Mesothelial cell of epicardium (in vitro differentiated cells): ENCODE measurements around the gene SEC23B. TPM values are rescaled to one million over a fixed set of nuclear protein-coding genes. Genes with fewer than 3 reads are reported as not detected.

Experiments
- DNase-seq, 2 experiments: peaks; one replicate each; pipeline ENCODE4 v3.0.0; 2021; ENCODE audit warnings: low spot score in 2 of 2; ENCODE audit not compliant: unreplicated experiment in 2 of 2
- H3K27ac Mint-ChIP-seq: 2 replicates; pipeline ENCODE4 v1.8.0; 2021; ENCODE audit warnings: mixed read lengths
- H3K27me3 Mint-ChIP-seq: 2 replicates; pipeline ENCODE4 v1.8.0; 2021; ENCODE audit warnings: low read depth, mixed read lengths
- H3K36me3 Mint-ChIP-seq: 2 replicates; pipeline ENCODE4 v1.8.0; 2021; ENCODE audit warnings: mixed read lengths
- H3K4me1 Mint-ChIP-seq: 2 replicates; pipeline ENCODE4 v1.8.0; 2021; ENCODE audit warnings: mixed read lengths
- H3K4me3 Mint-ChIP-seq: 2 replicates; pipeline ENCODE4 v1.8.0; 2021; ENCODE audit warnings: mild to moderate bottlenecking, moderate library complexity, mixed read lengths
- H3K9me3 Mint-ChIP-seq: 2 replicates; pipeline ENCODE4 v1.8.0; 2021; ENCODE audit warnings: mixed read lengths
- CTCF ChIP-seq: fragments of 200-600 bp; sonication (generic); IDR thresholded peaks from one replicate; pipeline ENCODE4 v1.5.0; 2021; ENCODE audit warnings: antibody characterized with exemption; ENCODE audit not compliant: unreplicated experiment
- total RNA-seq: library from RNA; stranded (reverse); gene quantifications from 3 replicates; pipeline ENCODE4 v1.2.1, GENCODE V29; 2021

Gene SEC23B
- total RNA-seq, 1 donor from 2014 or later, result 38.0 TPM

- TF ChIP-seq CTCF, result no peak
- Mint-ChIP-seq H3K9me3 (no peaks in the 10 kb centered on the region), H3K4me3 (no peak overlapping the region), H3K27ac (no peak overlapping the region), H3K4me1 (no peaks in the 10 kb centered on the region), H3K27me3 (no peaks in the 10 kb centered on the region), H3K36me3 (peaks cover 36% of the 10 kb centered on the region)
- no peak for DNase-seq
Observed at GRCh38 chr20:18477821-18478220, 29.9 kb upstream of the SEC23B start.

GRCh38 chr20:18481596-18481995 lies 26.1 kb upstream of the SEC23B start:
- no peak for DNase-seq
- H3K27me3 Mint-ChIP-seq, result no peaks in the 10 kb centered on the region
- H3K36me3 Mint-ChIP-seq, result peaks cover 33% of the 10 kb centered on the region
- no peak overlapping the region for H3K4me3 Mint-ChIP-seq
- H3K4me1 Mint-ChIP-seq, result no peaks in the 10 kb centered on the region
- no peak for TF ChIP-seq CTCF
- H3K9me3 Mint-ChIP-seq, result no peaks in the 10 kb centered on the region
- H3K27ac Mint-ChIP-seq, result no peak overlapping the region

GRCh38 chr20:18488301-18488700 lies 19.4 kb upstream of the SEC23B start:
- H3K4me3 Mint-ChIP-seq, result no peak overlapping the region
- H3K36me3 Mint-ChIP-seq, result peaks cover 38% of the 10 kb centered on the region
- no peak for DNase-seq

GRCh38 chr20:18496042-18496441 lies 11.7 kb upstream of the SEC23B start:
- peak overlapping the region; percentile 96 for H3K27ac Mint-ChIP-seq
- no peaks in the 10 kb centered on the region for H3K27me3 Mint-ChIP-seq
- no peaks in the 10 kb centered on the region for H3K9me3 Mint-ChIP-seq
- peak overlapping the region; percentile 99 for H3K4me3 Mint-ChIP-seq
- peaks cover 14% of the 10 kb centered on the region for H3K4me1 Mint-ChIP-seq
- no peak for TF ChIP-seq CTCF
- DNase-seq, result no peak
- peaks cover 11% of the 10 kb centered on the region for H3K36me3 Mint-ChIP-seq

More at GRCh38 chr20:18488301-18488700, 19.4 kb upstream of the SEC23B start:
- Mint-ChIP-seq H3K4me1 (no peaks in the 10 kb centered on the region), H3K27ac (no peak overlapping the region), H3K27me3 (no peaks in the 10 kb centered on the region), H3K9me3 (no peaks in the 10 kb centered on the region)
- no peak for TF ChIP-seq CTCF

GRCh38 chr20:18496740-18497592 lies 10.8 kb upstream of the SEC23B start, which contains the start of gene RBBP9:
TSS of gene RBBP9 (minus strand) at chr20:18497225. CDS start at chr20:18497167, 58 bp downstream.
- peak within 1 kb of the TSS; percentile 96 for H3K27ac Mint-ChIP-seq
- H3K4me1 Mint-ChIP-seq, result peaks cover 14% of the 10 kb centered on the region
- no peaks in the 10 kb centered on the region for H3K27me3 Mint-ChIP-seq
- H3K9me3 Mint-ChIP-seq, result no peaks in the 10 kb centered on the region
- peaks cover 8% of the 10 kb centered on the region for H3K36me3 Mint-ChIP-seq
- peak; percentile 53 to 83 for DNase-seq
- H3K4me3 Mint-ChIP-seq, result peak within 1 kb of the TSS; percentile 99
- TF ChIP-seq CTCF, result no peak
